GM19025 (cell line): Measurements from ENCODE around the gene NOS2.
"Not testable (repeated sequence)": the region's sequence is repeated elsewhere in the genome, so short reads cannot be mapped to it uniquely, and the experiment has no call there.

Experiments used
- ATAC-seq: cut with Tn5 transposase; IDR thresholded peaks from one replicate; pipeline ENCODE4 v1.9.1; 2021; ENCODE audit warnings: mild to moderate bottlenecking, low read depth, moderate library complexity; ENCODE audit not compliant: unreplicated experiment

The NOS2 gene

GRCh38 chr17:27759528-27759927 is 40.8 kb downstream of the NOS2 start:
- no peak for ATAC-seq

- no peak for ATAC-seq
Observed at GRCh38 chr17:27756467-27757371, 43.6 kb downstream of the NOS2 start.

- no peak for ATAC-seq
Observed at GRCh38 chr17:27755706-27756466, 44.4 kb downstream of the NOS2 start.

- ATAC-seq = no peak
Observed at GRCh38 chr17:27754549-27754948, 45.8 kb downstream of the NOS2 start.

- not testable (repeated sequence) for ATAC-seq
Observed at GRCh38 chr17:27753726-27754125, 46.6 kb downstream of the NOS2 start.

GRCh38 chr17:27752831-27753619 is 47.3 kb downstream of the NOS2 start:
- ATAC-seq = not testable (repeated sequence)

- ATAC-seq = no peak
Observed at GRCh38 chr17:27751622-27752490, 48.5 kb downstream of the NOS2 start.

GRCh38 chr17:27751166-27751565 is 49.2 kb downstream of the NOS2 start:
- ATAC-seq = no peak

- ATAC-seq = not testable (repeated sequence)
Observed at GRCh38 chr17:27749562-27750150, 50.7 kb downstream of the NOS2 start.

GRCh38 chr17:27748360-27748825 is 51.9 kb downstream of the NOS2 start:
- ATAC-seq = no peak

- no peak for ATAC-seq
Observed at GRCh38 chr17:27747462-27748359, 52.6 kb downstream of the NOS2 start.

- no peak for ATAC-seq
Observed at GRCh38 chr17:27746881-27747280, 53.4 kb downstream of the NOS2 start.

GRCh38 chr17:27746320-27746719 is 54.0 kb downstream of the NOS2 start:
- not testable (repeated sequence) for ATAC-seq

GRCh38 chr17:27745207-27745830 is 55.0 kb downstream of the NOS2 start:
- not testable (repeated sequence) for ATAC-seq

- no peak for ATAC-seq
Observed at GRCh38 chr17:27743281-27743885, 56.9 kb downstream of the NOS2 start.

- ATAC-seq = no peak
Observed at GRCh38 chr17:27741971-27742575, 58.3 kb downstream of the NOS2 start.

- ATAC-seq = no peak
Observed at GRCh38 chr17:27741361-27741861, 58.9 kb downstream of the NOS2 start.
